Hematopoietic multipotent progenitor cell treated with erythropoietin and hydrocortisone succinate and interleukin-3 and kit ligand, for 15 days (in vitro differentiated cells): ENCODE data around the gene IGF2BP2.
A peak's percentile ranks its signal among the peaks of the same experiment; 100 is the strongest.
"Not testable (repeated sequence)": the region's sequence is repeated elsewhere in the genome, so short reads cannot be mapped to it uniquely, and the experiment has no call there.

Experiments used
- DNase-seq: peaks from one replicate; pipeline ENCODE4 v3.0.0-alpha.2; 2015; ENCODE audit warnings: low spot score

Gene IGF2BP2

DNA sequence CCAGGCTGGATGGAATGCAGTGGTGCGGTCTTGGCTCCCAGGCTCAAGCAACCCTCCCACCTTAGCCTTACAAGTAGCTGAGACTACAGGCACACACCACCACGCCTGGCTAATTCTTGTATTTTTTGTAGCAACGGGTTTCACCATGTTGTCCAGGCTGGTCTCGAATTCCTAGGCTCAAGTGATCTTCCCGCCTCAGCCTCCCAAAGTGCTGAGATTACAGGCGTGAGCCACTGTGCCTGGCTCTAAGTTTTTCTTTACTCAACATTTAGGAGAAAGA, 26.1 kb downstream of the IGF2BP2 start:
- not testable (repeated sequence) for DNase-seq

DNA sequence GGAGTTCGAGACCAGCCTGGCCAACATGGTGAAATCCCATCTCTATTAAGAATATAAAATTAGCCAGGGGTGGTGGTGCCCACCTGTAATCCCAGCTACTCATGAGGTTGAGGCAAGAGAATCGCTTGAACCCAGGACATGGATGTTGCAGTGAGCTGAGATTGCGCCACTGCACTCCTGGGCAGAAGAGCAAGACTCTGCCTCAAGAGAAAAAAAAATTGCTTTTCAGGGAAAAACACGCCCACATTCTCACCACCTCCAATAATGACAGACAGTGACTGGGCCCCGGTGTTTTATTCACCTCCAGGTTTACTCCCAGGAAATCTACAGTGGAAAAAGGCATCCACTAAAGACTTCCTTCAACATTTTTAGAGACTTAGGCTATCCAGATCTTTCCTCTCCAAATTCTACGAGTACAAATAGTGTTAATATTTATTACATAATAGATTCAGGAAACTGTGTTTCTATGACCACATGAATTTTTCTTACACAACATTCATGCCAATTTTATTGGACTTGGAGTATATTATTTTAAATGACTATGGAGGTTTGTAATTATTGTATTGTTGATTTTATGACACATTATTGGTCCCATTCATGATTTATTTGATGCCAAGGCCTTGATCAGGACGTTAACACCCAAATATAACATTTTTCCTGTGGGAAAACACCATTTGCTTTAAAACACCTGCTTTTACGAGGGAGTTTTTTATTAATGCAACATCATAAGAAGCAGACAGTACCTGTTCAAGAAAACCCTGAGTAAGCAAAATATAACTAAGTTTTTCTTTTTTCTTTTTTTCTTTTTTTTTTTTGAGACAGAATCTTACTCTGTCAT, 26.6 kb downstream of the IGF2BP2 start:
- DNase-seq = no peak

DNA sequence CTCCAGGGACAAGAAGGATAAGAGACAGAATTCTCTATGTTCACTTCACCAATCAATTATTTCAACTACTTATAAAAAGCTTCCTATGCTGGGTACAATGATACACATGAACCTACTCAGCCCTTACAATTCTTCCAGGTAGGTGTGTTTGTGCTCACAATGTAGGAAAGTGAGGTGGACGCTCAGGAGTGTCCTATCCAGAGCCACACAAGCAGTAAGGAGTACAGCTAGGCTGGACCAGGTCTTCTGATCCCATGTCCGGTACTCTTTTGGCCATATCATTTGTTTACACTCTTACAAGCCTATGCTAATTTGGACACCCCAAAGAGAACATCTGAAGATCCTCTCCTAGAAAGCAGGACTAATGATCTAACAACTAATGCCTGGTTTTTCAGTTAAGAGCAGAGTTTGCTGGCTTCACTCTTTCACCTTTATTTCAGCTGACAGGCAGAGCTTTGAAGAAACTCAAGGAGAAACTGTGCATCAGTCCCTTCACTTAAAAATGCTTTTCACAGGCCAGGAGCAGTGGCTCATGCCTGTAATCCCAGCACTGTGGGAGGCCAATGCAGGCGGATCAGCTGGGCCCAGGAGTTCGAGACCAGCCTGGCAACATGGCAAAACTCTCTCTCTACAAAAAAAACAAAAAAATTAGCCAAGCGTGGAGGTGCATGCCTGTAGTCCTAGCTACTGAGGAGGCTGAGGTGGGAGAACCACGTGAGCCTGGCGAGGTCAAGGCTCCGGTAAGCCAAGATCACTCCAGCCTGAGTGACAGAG, 27.5 kb downstream of the IGF2BP2 start:
- DNase-seq = no peak

DNA sequence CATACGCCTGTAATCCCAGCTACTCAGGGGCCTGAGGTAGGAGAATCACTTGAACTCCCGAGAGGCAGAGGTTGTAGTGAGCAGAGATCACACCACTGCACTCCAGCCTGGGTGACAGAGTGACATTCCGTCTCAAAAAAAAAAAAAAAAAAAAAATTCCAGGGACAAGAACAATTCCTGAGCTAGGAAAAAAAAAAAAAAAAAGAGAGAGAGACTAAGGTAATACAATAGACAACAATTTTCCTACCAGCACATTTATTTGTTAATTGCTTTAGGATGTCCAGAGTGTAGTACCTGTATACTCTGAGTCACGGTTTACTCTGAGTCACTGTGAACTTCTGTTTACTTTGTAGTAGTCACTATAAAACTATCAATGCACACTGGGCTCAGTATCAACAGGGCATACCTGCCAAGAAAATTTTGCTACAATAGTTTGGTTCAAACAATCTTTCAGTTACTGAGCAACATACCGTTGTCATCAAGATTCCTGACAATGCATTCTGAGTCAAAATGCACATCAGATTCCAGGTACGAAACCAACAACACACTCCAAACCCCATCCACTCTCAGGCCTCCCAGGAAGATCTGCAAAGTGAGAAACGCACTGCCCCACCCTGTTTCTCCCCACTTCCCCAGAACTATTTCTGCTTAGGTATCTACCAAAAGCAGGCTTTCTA, 28.3 kb downstream of the IGF2BP2 start:
- DNase-seq = no peak

DNA sequence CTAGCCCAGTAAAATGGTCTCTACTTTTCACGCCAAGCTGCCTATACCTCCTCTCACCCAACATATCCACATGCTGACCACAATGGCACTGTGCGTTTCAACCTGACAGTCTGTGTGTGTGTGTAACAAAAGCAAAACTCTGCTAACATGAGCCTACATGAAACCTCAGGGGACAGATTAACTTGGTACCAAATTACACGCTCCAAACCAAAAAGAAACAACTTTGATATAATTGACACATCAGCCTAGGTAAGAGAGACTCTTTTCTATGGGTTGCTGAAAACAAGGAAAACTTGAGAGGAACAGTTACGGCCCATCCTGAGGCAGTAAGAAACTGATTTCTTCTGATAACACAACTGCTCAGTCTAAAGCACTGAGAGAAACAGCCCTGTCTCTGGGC, 31.5 kb downstream of the IGF2BP2 start:
- no peak for DNase-seq

DNA sequence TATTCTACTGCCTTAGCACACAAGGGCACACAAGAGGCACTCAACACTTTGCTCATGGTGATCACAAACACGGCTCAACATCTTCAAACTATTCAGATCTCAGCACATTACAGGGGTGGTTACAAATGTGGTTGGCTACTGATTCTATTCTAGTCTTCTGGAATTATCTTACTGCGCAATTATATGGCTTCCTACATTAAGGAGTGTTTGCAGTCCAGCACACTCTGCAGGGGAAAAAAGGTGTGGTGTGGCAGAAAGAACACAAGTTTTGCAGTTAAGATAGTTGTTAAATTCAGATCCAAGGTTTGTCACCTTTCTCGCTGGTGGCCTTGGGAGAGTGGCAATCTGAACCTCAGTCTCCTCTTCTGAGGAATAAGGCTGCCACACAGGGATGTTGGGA, 31.9 kb downstream of the IGF2BP2 start:
- no peak for DNase-seq

DNA sequence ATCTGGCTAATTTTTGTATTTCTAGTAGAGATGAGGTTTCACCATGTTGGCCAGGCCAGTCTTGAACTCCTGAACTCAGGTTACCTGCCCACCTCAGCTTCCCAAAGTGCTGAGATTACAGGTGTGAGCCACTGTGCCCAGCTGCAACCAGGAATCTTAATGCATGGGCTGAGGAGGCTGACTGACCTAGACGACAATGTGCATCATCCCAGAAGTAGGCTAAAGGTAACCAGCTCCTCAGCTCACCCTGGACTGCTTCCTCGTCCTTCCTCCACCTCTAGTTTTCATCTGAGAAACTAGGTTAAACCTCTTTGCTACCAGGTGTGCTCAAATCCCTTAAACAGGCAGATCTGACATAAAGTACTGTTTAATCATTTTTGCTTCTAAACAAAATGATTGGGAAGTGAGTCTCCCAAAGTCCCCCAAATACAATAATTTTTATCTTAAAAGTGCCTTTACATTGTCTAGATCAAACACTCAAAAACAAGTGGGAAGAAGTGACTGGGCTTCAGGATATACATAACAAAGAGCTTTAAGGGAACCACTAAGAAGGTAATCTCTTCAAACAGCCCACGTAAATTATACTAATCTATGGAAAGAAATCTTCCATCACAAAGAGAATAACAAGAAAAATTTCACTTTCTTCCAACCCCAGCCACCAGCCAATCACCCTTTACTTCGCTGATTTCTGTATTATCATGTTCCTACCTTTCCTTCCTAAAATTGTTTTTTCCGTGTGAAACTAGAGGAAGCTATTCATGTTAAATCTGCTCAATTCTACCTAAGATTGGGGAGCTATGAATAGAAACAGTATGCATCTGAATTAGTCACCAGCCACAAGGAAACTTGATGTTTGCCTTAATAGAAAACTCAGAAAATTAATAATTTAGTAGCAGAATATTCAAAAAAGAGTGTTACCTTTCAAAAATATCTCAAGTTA, 34.7 kb downstream of the IGF2BP2 start:
- no peak for DNase-seq

DNA sequence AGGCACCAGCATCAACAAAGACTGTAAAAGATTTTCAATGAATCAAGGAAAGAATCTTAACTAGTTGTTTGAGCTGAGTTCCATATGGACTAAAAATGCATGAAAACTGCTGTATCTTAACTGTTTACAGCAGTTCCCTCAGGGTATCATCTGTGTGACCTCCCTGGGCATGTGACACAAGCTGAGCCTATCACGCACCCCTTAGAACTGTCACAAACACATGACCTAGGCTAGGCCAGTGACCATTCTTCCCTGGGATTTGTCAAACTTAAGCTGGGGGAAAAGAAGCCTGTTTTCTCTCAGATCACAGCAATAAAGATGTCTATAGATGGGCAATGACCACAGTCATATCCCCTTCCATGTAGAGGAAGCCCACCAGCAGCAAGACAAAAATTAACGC, 35.7 kb downstream of the IGF2BP2 start:
- no peak for DNase-seq

DNA sequence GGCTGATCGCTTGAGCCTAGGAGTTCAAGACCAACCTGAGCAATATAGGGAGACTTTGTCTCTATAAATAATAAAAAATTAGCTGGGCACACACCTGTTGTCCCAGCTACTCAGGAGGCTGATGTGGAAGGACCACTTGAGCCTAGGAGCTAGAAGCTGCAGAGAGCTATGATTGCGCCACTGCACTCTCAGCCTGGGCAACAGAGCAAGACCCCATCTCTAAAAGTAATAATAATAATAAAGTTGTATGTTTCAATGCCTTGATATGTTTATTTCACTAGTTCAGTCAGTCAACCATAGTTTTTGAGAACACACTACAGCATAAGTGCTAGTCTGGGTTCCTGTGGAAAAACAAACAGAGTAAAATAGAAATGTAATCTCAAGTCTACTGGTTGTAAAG, 36.5 kb downstream of the IGF2BP2 start:
- DNase-seq = no peak

DNA sequence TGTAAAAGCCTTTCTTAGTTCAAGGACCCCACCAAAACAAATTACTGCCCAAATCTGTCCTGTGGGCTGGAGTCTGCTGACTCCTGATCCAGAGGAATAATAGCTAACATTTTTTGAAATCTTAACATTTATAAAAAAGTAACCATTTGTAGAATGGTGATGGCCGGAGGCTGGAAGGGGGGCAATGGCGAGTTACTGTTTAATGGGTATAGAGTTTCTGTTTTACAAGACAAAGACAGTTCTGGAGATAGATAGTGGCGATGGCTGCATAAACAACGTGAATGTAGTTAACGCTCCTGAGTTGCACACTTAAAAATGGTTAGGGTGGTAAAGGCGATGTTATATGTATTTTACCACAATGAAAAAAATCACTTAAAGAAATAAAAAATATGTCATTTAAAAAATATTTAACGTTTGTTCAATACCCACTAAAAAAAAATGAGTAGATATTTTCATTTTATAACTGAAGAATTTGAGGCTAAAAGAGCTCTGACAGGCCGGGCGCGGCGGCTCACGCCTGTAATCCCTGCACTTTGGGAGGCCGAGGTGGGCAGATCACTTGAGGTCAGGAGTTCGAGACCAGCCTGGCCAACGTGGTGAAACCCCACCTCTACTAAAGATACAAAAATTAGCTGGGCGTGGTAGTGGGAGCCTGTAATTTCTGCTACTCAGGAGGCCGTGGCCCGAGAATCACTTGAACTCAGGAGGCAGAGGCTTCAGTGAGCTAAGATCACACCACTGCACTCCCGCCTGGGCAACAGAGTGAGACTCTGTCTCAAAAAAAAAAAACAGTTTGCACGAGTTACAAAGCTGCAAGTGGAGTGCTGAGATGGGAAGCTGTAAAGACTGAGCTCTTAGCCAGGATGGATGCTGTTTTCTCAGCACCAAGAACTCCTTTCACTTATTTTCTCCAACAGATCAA, 37.6 kb downstream of the IGF2BP2 start:
- no peak for DNase-seq

DNA sequence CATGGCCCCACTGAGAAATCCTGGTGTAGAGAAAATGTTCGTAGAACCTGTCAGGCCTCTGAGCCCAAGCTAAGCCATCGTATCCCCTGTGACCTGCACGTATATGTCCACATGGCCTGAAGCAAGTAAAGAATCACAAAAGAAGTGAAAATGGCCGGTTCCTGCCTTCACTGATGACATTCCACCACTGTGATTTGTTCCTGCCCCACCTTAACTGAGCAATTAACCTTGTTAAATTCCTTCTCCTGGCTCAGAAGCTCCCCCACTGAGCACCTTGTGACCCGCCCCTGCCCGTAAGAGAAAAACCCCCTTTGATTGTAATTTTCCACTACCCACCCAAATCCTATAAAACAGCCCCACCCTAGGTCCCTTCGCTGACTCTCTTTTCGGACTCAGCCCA, 38.6 kb downstream of the IGF2BP2 start:
- not testable (repeated sequence) for DNase-seq

DNA sequence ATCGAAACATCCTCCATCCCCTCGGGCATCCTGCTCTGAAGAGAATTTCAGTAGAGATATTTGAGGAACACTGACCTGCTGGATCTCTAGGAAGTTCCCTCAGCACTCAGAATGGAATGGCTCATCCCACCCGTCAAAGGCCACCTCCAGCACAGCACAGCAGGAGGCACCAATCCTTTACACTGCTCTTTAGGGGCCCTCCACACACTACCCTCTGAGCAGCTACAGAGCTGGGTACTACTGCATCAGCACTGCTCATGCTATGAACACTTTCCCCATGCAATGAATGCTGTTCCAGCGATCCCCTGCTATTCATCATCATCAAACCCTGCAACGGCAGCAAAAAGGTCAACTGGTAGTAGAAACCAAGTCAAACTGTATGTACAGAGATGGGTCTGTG, 40.5 kb downstream of the IGF2BP2 start:
- no peak for DNase-seq

DNA sequence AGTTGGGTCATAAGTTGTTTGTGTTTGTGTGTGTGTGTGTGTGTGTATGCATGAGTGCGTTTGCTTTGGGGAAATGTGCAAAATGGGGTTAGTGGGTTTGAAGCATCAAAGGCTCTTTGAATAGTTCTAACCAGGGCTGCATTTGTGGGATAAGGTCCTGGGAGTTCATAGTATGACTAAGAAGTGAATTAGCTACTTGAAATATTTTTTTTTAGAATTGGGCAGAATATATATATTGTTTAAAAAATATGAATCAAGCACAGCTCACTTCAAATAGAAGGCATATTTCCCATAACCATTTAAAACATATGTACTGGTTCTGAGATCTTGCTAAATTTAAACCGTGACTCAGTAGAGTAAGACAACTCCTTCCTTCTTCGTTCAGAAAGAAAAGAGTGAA, 43.1 kb downstream of the IGF2BP2 start:
- no peak for DNase-seq

DNA sequence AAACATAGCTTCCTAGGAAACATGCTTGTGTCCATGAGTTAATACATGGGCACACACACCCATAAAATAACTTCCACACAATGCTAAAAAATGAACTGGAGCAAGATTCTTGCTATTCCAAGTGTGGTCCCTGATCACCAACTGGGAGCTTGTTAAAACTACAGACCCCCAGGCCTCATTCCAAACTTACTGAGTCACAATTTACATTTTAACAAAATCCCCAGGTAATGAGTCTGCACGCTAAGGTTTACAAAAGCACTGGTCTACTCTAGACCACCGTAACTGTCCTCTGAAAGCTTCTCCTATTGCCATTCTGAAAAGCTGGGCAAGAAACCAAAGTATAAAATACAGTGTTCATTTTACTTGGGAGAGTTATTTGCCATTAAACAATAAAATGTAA, 45.4 kb downstream of the IGF2BP2 start:
- no peak for DNase-seq

DNA sequence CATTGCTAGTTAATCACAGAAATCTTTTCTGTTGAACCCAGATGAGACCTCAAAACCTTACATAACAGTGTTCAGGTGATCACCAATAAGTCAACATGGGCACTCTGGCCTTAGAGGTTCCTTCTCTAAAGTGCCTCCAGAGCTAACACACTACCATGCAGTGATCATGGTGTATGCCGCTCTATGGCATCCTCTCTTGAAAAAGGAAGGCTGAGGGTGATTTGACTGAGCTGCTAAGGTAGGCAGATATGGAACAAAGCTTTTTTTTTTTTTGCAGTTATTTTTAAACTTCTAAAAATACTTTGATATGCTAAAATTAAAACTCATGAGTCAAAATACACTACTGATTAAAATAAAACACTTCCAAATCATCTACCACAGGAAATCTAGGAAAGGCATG, 46.0 kb downstream of the IGF2BP2 start:
- DNase-seq = no peak

DNA sequence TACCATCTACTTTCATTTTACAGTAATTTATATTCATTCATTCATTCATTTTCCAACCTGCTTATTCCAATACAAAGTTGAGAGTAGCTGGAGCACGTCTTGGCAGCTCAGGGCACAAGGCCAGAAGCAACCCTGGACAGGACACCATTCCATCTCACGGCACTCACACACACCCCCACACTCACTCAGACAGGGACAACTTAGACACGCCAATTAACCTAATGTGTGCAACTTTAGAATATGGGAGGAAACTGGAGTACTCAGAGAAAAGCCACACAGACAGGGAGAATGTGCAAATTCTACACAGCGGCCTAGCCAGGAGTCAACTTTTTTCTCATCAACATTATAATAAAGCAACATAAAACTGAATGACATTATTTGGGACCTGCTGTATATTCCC, 46.7 kb downstream of the IGF2BP2 start:
- no peak for DNase-seq

DNA sequence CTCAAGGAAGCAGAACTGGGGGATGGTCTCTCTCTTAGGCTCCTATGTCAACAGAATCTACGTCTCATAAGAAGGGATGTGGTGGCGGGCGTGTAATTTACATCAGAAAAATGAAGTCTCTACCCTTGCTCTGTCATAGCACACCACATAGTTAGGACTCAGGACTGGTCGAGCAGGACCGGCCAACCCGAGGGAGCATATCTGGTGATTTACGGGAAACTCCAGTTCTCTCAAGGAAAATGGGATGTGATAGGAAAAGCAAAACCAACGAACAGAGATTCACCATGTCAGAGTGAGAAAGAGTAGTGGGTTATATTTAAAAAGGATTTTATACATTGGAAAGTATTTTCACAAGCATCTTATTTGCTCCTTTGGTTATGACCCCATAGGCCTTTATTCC, 54.7 kb downstream of the IGF2BP2 start:
- DNase-seq = no peak

DNA sequence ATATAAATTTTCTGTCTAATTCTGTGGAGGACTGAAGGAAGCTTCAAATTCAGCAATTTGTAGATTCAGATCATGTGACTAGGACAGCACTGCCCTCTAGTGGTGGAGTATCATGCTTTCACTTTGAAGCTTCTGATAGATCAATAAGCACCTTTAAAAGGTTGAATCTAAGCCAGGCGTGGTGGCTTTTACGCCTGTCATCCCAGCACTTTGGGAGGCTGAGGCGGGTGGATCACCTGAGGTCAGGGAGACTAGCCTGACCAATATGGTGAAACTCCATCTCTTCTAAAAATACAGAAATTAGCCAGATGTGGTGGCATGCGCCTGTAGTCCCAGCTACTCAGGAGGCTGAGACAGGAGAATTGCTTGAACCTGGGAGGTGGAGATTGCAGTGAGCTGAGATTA, 56.3 kb downstream of the IGF2BP2 start:
- DNase-seq = peak; percentile 84

DNA sequence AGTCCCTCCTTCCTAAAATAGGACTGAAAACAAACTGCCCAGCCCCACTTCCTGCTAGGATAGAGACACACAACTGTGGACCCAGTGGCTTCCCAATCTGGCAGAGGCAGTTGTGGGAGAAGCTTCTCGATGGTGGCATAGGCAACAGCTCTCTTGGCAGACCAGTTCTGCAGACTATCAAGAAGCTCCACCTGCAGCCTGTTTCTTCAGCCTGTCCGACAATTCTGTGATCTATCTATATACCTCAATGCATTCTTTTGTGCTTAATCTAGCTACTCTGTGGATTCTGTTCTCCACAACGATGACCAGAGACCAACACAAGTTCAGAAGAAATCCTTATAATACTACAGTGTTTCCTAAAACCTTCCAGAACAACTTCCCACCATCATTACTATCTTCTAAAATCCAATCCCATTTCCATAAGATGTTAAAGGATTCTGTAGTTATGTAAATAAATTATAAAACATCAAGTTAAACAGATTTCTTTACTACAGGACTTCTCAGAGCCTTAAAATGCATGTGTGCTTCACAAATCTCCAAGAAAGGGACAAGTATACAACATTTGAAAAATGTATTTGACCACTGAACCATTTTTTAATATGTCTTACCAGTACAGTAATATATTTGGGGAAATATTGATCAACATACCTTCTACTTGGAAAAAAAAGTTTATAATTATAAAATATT, 57.7 kb downstream of the IGF2BP2 start:
- DNase-seq = no peak

DNA sequence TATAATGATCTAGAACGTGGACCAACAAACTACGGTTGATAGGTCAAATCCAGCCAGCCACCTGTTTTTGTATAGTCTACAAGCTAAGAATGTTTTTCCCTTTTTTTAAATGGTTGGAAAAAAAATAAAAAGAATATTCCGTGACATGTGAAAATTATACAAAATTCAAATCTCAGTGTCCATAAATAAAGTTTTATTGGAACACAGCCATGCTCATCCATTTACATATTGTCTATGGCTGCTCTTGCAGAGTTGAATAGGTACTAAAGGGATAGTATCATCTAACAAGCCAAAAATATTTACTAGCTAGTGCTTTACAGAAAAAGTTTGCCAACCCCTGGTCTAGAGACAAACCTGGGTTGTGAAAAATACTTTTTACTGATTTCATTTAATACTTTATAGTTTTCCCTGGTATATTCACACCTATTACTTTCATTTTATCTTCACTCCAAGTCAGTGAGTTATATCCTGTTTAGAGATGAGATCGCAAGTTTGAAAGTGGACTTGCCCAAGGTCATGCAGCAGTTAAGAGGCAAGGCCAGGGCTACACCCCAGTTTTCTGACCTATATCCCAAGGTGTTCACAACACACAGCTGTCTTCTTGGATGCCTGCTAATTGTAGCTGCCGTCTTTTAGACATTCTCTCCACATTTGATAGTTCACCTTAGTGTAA, 58.4 kb downstream of the IGF2BP2 start:
- DNase-seq = no peak
